Keratinocyte (primary cell): ENCODE measurements around the gene DCTPP1. TPM values are rescaled to one million over a fixed set of nuclear protein-coding genes. Genes with fewer than 3 reads are reported as not detected.

Experiments used
- DNase-seq: peaks from one replicate; pipeline ENCODE4 v3.0.0-alpha.2; 2011; ENCODE audit warnings: low read depth, missing footprints, low spot score
- FAIRE-seq: peaks from 2 replicates; lab custom pipeline; 2011; peaks lifted over from hg19 to GRCh38; lab: Jason Lieb, UNC
- H2AFZ ChIP-seq: 2 replicates; pipeline ENCODE4 v1.6.0; 2012; ENCODE audit warnings: low read length, control low read depth, inconsistent platforms; ENCODE audit not compliant: control insufficient read depth
- H3K27ac ChIP-seq: 2 replicates; pipeline ENCODE4 v1.5.1; 2011; ENCODE audit warnings: low read length; ENCODE audit not compliant: control insufficient read depth, insufficient read depth
- H3K27me3 ChIP-seq: 3 replicates; pipeline ENCODE4 v1.6.0; 2011; ENCODE audit warnings: low read length; ENCODE audit not compliant: control insufficient read depth, insufficient read depth; ENCODE audit errors: extremely low read depth
- H3K36me3 ChIP-seq, 2 experiments: 2 replicates in 1 of 2; 3 replicates in 1 of 2; pipeline ENCODE4 v1.5.1; 2011; ENCODE audit warnings: low read length in 2 of 2, mild to moderate bottlenecking in 1 of 2; ENCODE audit not compliant: control insufficient read depth in 2 of 2, insufficient read depth in 2 of 2; ENCODE audit errors: extremely low read depth in 1 of 2
- H3K4me1 ChIP-seq: 3 replicates; pipeline ENCODE4 v1.5.1; 2011; ENCODE audit warnings: low read length; ENCODE audit not compliant: control insufficient read depth, insufficient read depth; ENCODE audit errors: extremely low read depth
- H3K4me2 ChIP-seq: 3 replicates; pipeline ENCODE4 v1.6.0; 2011; ENCODE audit warnings: low read depth, low read length; ENCODE audit not compliant: control insufficient read depth, insufficient read depth; ENCODE audit errors: extremely low read depth
- H3K4me3 ChIP-seq, 3 experiments: fragments of 200-600 bp in 1 of 3; sonication (generic) in 1 of 3; 2 replicates in 2 of 3; 3 replicates in 1 of 3; pipeline ENCODE4 v1.5.1; 2011 to 2016; ENCODE audit warnings: low read length in 3 of 3, mild to moderate bottlenecking in 3 of 3, control low read depth in 2 of 3, inconsistent platforms in 1 of 3, low read depth in 1 of 3, mixed read lengths in 1 of 3, mixed run types in 1 of 3, moderate library complexity in 1 of 3; ENCODE audit not compliant: control insufficient read depth in 2 of 3, insufficient read depth in 2 of 3; ENCODE audit errors: extremely low read depth in 1 of 3
- H3K79me2 ChIP-seq: 2 replicates; pipeline ENCODE4 v1.6.0; 2012; ENCODE audit warnings: low read length; ENCODE audit not compliant: control insufficient read depth, insufficient read depth
- H3K9ac ChIP-seq: 3 replicates; pipeline ENCODE4 v1.6.0; 2011; ENCODE audit warnings: low read length; ENCODE audit not compliant: control insufficient read depth, insufficient read depth; ENCODE audit errors: extremely low read depth
- H3K9me1 ChIP-seq: 3 replicates; pipeline ENCODE4 v1.6.0; 2011; ENCODE audit warnings: low read length; ENCODE audit not compliant: control insufficient read depth, insufficient read depth; ENCODE audit errors: extremely low read depth
- H3K9me3 ChIP-seq: 2 replicates; pipeline ENCODE4 v1.5.1; 2012; ENCODE audit warnings: low read depth, low read length; ENCODE audit not compliant: control insufficient read depth
- H4K20me1 ChIP-seq: 3 replicates; pipeline ENCODE4 v1.6.0; 2011; ENCODE audit warnings: low read length; ENCODE audit not compliant: control insufficient read depth, insufficient read depth; ENCODE audit errors: extremely low read depth
- EZH2 ChIP-seq: IDR thresholded peaks from one replicate; pipeline ENCODE4 v1.6.1; 2012; ENCODE audit warnings: inconsistent platforms, mild to moderate bottlenecking, low read length, moderate library complexity
- dilution Hi-C: fragments of 300-500 bp; cut with MboI; formaldehyde crosslinking; loops from one replicate; pipeline ENCODE4 v1.7.0; 2020; ENCODE audit warnings: low sequenced_read_pairs; ENCODE audit not compliant: extremely low pct_ligation_motif_present
- polyA plus RNA-seq, 5 experiments: library from polyadenylated mRNA; depleted of rRNA in 3 of 5; stranded (reverse) in 3 of 5; stranded (forward) in 1 of 5; unstranded in 1 of 5; fragments of >200 nt; gene quantifications; 1 replicate in 1 of 5; 2 replicates in 3 of 5; 3 replicates in 1 of 5; pipeline versions ENCODE4 v1.2.1 to v1.2.3, GENCODE V29; 2011 to 2012; ENCODE audit warnings: missing spikeins in 2 of 5, low read depth in 1 of 5, low replicate concordance in 1 of 5
- TF ChIP-seq, protein P1 (sequence below), 3 experiments: IDR thresholded peaks in 1 of 3; conservative IDR thresholded peaks in 1 of 3; optimal IDR thresholded peaks in 1 of 3; 2 replicates in 2 of 3; 3 replicates in 1 of 3; pipeline versions ENCODE3 to v1.5.1; 2011; ENCODE audit warnings: low read length in 3 of 3, mild to moderate bottlenecking in 3 of 3, moderate library complexity in 2 of 3, control low read depth in 1 of 3, inconsistent platforms in 1 of 3; ENCODE audit not compliant: insufficient read depth in 2 of 3; ENCODE audit errors: extremely low read depth in 1 of 3

DCTPP1 gene
- polyA plus RNA-seq, 1 donor (not counting 4 experiments of a cell fraction or from before 2014, with no cell fraction given): 95.8 TPM

GRCh38 chr16:30472328-30472942 is 42.6 kb upstream of the DCTPP1 start, which contains the start of gene ITGAL:
Gene ITGAL, plus strand, starts transcription at chr16:30472742. Its CDS starts 96 bp downstream, at chr16:30472838.
- no peak within 1 kb of the TSS for H3K4me2 ChIP-seq
- no peak within 1 kb of the TSS for H2AFZ ChIP-seq
- FAIRE-seq (no peak), DNase-seq (no peak)
- peaks cover 2% of the 10 kb centered on the region for H3K4me1 ChIP-seq
- H3K9me3 ChIP-seq: no peaks in the 10 kb centered on the region
- no peak within 1 kb of the TSS for H3K4me3 ChIP-seq
- H3K9me1 ChIP-seq: no peaks in the 10 kb centered on the region
- H4K20me1 ChIP-seq: no peaks in the 10 kb centered on the region
- no peaks in the 10 kb centered on the region for H3K79me2 ChIP-seq
- TF ChIP-seq EZH2: no peak
- dilution Hi-C loops: no loop called here
- H3K27me3 ChIP-seq: peaks cover 14% of the 10 kb centered on the region
- no peak within 1 kb of the TSS for H3K9ac ChIP-seq
- no peaks in the 10 kb centered on the region for H3K36me3 ChIP-seq
- no peak within 1 kb of the TSS for H3K27ac ChIP-seq

- no peaks in the 10 kb centered on the region for H3K79me2 ChIP-seq
- no peaks in the 10 kb centered on the region for H3K9me3 ChIP-seq
- H4K20me1 ChIP-seq: no peaks in the 10 kb centered on the region
- H3K36me3 ChIP-seq: no peaks in the 10 kb centered on the region
- no peak for DNase-seq
- no peak overlapping the region for H3K9ac ChIP-seq
- H3K27ac ChIP-seq: no peak overlapping the region
- no peak overlapping the region for H3K4me2 ChIP-seq
- no peak overlapping the region for H2AFZ ChIP-seq
- peaks cover 2% of the 10 kb centered on the region for H3K4me1 ChIP-seq
- TF ChIP-seq EZH2: no peak
- TF ChIP-seq, protein P1, sequence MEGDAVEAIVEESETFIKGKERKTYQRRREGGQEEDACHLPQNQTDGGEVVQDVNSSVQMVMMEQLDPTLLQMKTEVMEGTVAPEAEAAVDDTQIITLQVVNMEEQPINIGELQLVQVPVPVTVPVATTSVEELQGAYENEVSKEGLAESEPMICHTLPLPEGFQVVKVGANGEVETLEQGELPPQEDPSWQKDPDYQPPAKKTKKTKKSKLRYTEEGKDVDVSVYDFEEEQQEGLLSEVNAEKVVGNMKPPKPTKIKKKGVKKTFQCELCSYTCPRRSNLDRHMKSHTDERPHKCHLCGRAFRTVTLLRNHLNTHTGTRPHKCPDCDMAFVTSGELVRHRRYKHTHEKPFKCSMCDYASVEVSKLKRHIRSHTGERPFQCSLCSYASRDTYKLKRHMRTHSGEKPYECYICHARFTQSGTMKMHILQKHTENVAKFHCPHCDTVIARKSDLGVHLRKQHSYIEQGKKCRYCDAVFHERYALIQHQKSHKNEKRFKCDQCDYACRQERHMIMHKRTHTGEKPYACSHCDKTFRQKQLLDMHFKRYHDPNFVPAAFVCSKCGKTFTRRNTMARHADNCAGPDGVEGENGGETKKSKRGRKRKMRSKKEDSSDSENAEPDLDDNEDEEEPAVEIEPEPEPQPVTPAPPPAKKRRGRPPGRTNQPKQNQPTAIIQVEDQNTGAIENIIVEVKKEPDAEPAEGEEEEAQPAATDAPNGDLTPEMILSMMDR (optimal IDR thresholded peaks at IDR 0.05 in 1 of 3, IDR thresholded peaks at IDR 0.05 in 1 of 3, conservative IDR thresholded peaks at IDR 0.05 in 1 of 3; ENCODE audit: extremely low read depth in 1 of 3, insufficient read depth in 2 of 3, low read length in 3 of 3): no peak
- H3K4me3 ChIP-seq: no peak overlapping the region
- no peaks in the 10 kb centered on the region for H3K9me1 ChIP-seq
- H3K27me3 ChIP-seq: peaks cover 14% of the 10 kb centered on the region
- no peak for FAIRE-seq
- dilution Hi-C loops: no loop called here
These were observed 40.8 kb upstream of the DCTPP1 start for GRCh38 chr16:30470632-30470995.

DNA sequence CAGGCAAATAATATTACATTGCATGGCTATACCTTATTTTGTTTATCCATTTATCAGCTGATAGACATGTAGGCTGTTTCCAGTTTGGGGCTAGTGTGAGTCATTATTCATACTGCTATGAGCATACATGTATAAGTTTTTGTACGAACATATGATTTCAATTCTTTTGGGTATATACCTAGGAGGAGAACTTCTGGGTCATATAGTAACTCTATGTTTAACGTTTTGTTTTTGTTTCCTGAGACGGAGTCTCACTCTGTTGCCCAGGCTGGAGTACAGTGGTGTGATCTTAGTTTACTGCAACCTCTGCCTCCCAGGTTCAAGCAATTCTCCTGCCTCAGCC is 40.3 kb upstream of the DCTPP1 start:
- no peak overlapping the region for H3K27ac ChIP-seq

More for the DNA sequence above, 40.3 kb upstream of the DCTPP1 start:
- DNase-seq (no peak), FAIRE-seq (no peak)
- dilution Hi-C loops: no loop called here
- H3K9ac ChIP-seq: no peak overlapping the region
- H3K4me2 ChIP-seq: peak overlapping the region; percentile 27
- peaks cover 2% of the 10 kb centered on the region for H3K4me1 ChIP-seq
- no peak overlapping the region for H3K4me3 ChIP-seq
- H3K9me1 ChIP-seq: no peaks in the 10 kb centered on the region
- H4K20me1 ChIP-seq: no peaks in the 10 kb centered on the region
- no peak overlapping the region for H2AFZ ChIP-seq
- peaks cover 14% of the 10 kb centered on the region for H3K27me3 ChIP-seq
- H3K79me2 ChIP-seq: no peaks in the 10 kb centered on the region
- TF ChIP-seq, protein P1 (optimal IDR thresholded peaks at IDR 0.05 in 1 of 3, IDR thresholded peaks at IDR 0.05 in 1 of 3, conservative IDR thresholded peaks at IDR 0.05 in 1 of 3; ENCODE audit: extremely low read depth in 1 of 3, insufficient read depth in 2 of 3, low read length in 3 of 3): no peak
- no peak for TF ChIP-seq EZH2
- no peaks in the 10 kb centered on the region for H3K9me3 ChIP-seq
- no peaks in the 10 kb centered on the region for H3K36me3 ChIP-seq
